Activated T-helper 17 cell treated with anti-CD3 and anti-CD28 coated beads, Interleukin-2, amount 50 U/mL, for 72 hours (primary cell): Measurements from ENCODE around the gene UBE2N. TPM values are rescaled to one million over a fixed set of nuclear protein-coding genes. Genes with fewer than 3 reads are reported as not detected.

Source experiments
- ATAC-seq: fragments of 150-1000 bp; cut with Tn5 transposase; replicated peaks from 2 replicates; pipeline ENCODE4 v1.10.0; 2021; ENCODE audit warnings: mild to moderate bottlenecking, moderate library complexity
- H3K27ac Mint-ChIP-seq: one replicate; pipeline ENCODE4 v1.8.0; 2022; ENCODE audit warnings: mixed read lengths
- H3K27me3 Mint-ChIP-seq: one replicate; pipeline ENCODE4 v1.8.0; 2022; ENCODE audit warnings: mixed read lengths
- H3K36me3 Mint-ChIP-seq: one replicate; pipeline ENCODE4 v1.8.0; 2022; ENCODE audit warnings: low read depth, mild to moderate bottlenecking, mixed read lengths
- H3K4me1 Mint-ChIP-seq: one replicate; pipeline ENCODE4 v1.8.0; 2022; ENCODE audit warnings: mixed read lengths
- H3K4me3 Mint-ChIP-seq: one replicate; pipeline ENCODE4 v1.8.0; 2022; ENCODE audit warnings: mild to moderate bottlenecking, mixed read lengths
- H3K9me3 Mint-ChIP-seq: one replicate; pipeline ENCODE4 v1.8.0; 2022; ENCODE audit warnings: mixed read lengths
- total RNA-seq, 2 donors: library from RNA; stranded (reverse); gene quantifications; one replicate each; pipeline ENCODE4 v1.2.3, GENCODE V29; 2022

Gene UBE2N
- total RNA-seq, 2 donors from 2014 or later: 128 to 252 TPM

GRCh38 chr12:93370947-93371346, 70.8 kb downstream of the UBE2N start:
- Mint-ChIP-seq H3K36me3 (no peaks in the 10 kb centered on the region), H3K27me3 (no peaks in the 10 kb centered on the region), H3K4me1 (no peaks in the 10 kb centered on the region), H3K9me3 (no peaks in the 10 kb centered on the region), H3K4me3 (no peak overlapping the region), H3K27ac (no peak overlapping the region)
- no peak for ATAC-seq

DNA sequence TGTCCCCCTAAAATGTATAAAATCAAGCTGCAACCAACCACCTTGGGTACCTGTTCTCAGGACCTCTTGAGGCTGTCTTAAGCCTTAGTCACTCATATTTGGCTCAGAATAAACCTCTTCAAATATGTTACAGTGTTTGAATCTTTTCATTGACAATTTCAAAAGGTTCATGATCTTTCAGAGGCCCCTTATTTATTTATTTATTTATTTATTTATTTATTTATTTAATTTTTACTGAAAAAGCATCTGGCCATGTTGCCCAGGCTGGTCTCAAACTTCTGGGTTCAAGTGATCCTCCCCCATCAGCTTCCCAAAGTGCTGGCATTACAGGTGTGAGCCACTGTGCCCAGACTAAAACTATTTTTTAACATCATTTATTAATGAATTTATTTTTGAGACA, 72.2 kb downstream of the UBE2N start:
- Mint-ChIP-seq H3K27me3 (no peaks in the 10 kb centered on the region), H3K36me3 (no peaks in the 10 kb centered on the region), H3K4me1 (no peaks in the 10 kb centered on the region)

GRCh38 chr12:93368766-93369165, 73.0 kb downstream of the UBE2N start:
- no peaks in the 10 kb centered on the region for H3K36me3 Mint-ChIP-seq
- H3K27ac Mint-ChIP-seq: no peak overlapping the region
- H3K4me1 Mint-ChIP-seq: peaks cover 4% of the 10 kb centered on the region
- no peak overlapping the region for H3K4me3 Mint-ChIP-seq
- ATAC-seq: no peak
- no peaks in the 10 kb centered on the region for H3K27me3 Mint-ChIP-seq
- no peaks in the 10 kb centered on the region for H3K9me3 Mint-ChIP-seq

More for the DNA sequence above, 72.2 kb downstream of the UBE2N start:
- Mint-ChIP-seq H3K4me3 (no peak overlapping the region), H3K27ac (no peak overlapping the region), H3K9me3 (no peaks in the 10 kb centered on the region)
- ATAC-seq: no peak

DNA sequence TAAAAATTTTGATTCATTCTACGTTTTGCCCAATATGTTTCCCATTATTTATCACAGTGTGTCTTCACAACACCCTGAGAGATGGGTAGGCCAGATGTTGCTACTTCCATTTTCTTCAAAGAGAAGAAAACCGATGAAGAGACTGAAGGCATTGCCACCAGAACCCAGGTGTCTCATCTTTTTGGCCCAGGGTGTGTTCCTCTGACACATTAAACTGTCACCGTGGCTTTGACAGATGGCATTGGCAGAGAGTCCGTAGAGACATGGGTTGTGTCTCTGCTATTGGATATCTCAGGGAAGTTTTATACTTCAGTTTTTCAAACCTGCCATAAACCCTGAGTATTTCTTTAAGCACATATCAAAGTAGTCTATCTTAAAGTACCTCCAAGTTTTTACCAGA, 75.3 kb downstream of the UBE2N start:
- no peak overlapping the region for H3K4me3 Mint-ChIP-seq
- peaks cover 6% of the 10 kb centered on the region for H3K4me1 Mint-ChIP-seq
- H3K27me3 Mint-ChIP-seq: no peaks in the 10 kb centered on the region

DNA sequence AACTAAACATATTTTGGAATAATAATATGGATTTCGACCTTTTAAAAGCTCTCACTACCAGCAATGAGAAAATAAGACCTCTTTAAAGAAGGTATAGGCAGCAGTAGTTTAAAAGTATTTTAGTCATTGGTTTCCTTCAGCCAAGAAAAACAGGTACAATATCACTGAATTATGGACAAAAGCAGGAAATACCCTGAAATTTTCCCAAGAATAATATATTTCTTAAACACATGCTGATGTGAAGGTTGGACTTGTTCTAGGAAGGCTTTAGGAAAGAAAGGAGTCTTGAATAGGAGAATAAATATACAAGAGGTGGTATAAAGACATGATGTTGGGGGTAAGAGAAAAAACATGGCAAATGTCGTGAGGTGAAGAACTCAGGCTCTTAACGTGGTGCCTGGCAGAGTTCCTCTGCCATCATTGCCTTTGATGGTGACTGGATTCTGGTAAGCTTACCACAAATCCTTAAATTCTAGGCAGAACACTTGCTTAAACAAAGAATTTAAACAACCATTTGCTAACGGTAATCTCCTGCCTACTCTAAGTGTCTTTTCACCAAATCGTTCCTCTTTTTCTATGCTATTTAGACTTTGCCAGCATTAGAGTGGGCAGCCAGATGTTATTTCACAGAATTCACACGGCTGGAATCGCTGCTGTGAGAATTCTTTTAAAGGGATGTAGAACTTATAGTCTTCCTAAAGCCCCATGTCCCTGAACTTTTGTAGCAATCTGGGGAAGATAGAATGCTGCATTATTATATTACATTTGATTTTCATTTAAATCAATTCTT, 75.9 kb downstream of the UBE2N start:
- no peaks in the 10 kb centered on the region for H3K36me3 Mint-ChIP-seq
- no peaks in the 10 kb centered on the region for H3K27me3 Mint-ChIP-seq
- no peak for ATAC-seq
- peaks cover 6% of the 10 kb centered on the region for H3K4me1 Mint-ChIP-seq
- H3K4me3 Mint-ChIP-seq: no peak overlapping the region
- no peaks in the 10 kb centered on the region for H3K9me3 Mint-ChIP-seq
- no peak overlapping the region for H3K27ac Mint-ChIP-seq

More for the DNA sequence above, 75.3 kb downstream of the UBE2N start:
- Mint-ChIP-seq H3K36me3 (no peaks in the 10 kb centered on the region), H3K27ac (no peak overlapping the region), H3K9me3 (no peaks in the 10 kb centered on the region)
- ATAC-seq: no peak

DNA sequence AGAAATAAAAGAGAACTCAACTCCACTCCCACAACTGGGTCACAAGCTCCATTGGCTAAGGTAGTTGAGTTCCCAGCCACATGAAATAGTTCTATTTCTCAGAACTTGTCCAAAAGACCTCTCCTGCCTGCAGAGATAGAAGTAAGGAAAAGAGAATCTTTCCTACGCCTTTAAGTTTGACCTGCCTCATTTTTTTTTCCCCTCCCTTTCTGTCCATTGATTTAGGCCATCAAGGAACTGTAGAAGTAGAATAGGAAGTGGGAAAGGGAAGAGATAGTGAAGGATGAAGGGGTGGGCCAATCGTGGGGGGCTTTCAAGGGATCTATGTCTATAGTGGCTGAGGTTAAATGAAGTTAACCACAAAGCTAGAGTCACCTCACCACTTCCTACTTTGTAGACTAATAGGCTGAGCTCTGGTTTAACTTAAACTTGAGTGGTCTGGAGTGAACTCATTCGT, 77.9 kb downstream of the UBE2N start:
- H3K9me3 Mint-ChIP-seq: no peaks in the 10 kb centered on the region
- peaks cover 6% of the 10 kb centered on the region for H3K4me1 Mint-ChIP-seq
- no peak overlapping the region for H3K4me3 Mint-ChIP-seq
- peak; percentile 54 for ATAC-seq
- no peaks in the 10 kb centered on the region for H3K36me3 Mint-ChIP-seq
- H3K27ac Mint-ChIP-seq: peak overlapping the region; percentile 28
- no peaks in the 10 kb centered on the region for H3K27me3 Mint-ChIP-seq

DNA sequence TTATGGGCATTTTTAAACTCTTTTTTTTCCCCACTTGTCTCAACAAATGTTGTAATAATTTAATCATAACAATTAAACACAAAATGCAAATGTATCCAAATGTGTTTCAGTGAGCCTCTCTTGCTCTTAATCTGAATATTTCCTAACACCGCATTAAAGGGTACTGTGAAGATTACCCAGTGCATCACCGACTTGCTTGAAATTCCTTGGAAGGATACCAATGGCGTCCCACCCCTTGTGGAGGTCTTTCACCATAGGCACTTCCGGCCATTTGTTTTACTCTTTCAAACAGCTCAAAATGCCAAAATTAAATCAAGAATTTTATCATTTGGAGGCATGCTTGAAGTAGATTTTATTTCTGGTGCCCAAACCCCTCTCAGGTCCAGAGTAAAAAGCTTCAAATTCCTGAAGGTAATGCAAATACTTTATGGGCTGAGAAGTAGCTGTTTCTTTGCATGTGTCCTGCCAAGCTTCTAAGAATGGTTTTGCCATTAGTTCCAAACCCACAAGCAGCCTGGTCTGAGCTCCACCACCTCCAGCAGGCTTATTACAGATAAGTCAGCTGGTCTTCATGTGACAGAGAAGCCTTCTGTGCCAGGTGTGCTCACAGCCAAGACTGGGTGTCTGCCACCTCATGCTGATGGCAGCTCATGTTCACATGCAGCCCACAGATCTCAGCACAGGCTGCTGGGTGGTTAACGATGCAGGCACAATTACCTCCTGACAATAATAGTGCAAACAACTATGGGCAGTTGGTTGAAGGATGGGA, 80.4 kb downstream of the UBE2N start:
- ATAC-seq: no peak
- Mint-ChIP-seq H3K36me3 (no peaks in the 10 kb centered on the region), H3K27ac (no peak overlapping the region), H3K4me3 (no peak overlapping the region), H3K4me1 (peaks cover 6% of the 10 kb centered on the region), H3K27me3 (no peaks in the 10 kb centered on the region), H3K9me3 (no peaks in the 10 kb centered on the region)

- no peak overlapping the region for H3K4me3 Mint-ChIP-seq
- H3K27me3 Mint-ChIP-seq: no peaks in the 10 kb centered on the region
- ATAC-seq: no peak
- H3K27ac Mint-ChIP-seq: no peak overlapping the region
- no peaks in the 10 kb centered on the region for H3K36me3 Mint-ChIP-seq
- peaks cover 6% of the 10 kb centered on the region for H3K4me1 Mint-ChIP-seq
- no peaks in the 10 kb centered on the region for H3K9me3 Mint-ChIP-seq
These were observed 81.1 kb downstream of the UBE2N start for GRCh38 chr12:93360688-93361087.

- Mint-ChIP-seq H3K9me3 (no peaks in the 10 kb centered on the region), H3K27ac (no peak overlapping the region), H3K36me3 (no peaks in the 10 kb centered on the region), H3K4me3 (no peak overlapping the region), H3K4me1 (peaks cover 3% of the 10 kb centered on the region), H3K27me3 (no peaks in the 10 kb centered on the region)
- no peak for ATAC-seq
These were observed 82.9 kb downstream of the UBE2N start for GRCh38 chr12:93358821-93359220.

DNA sequence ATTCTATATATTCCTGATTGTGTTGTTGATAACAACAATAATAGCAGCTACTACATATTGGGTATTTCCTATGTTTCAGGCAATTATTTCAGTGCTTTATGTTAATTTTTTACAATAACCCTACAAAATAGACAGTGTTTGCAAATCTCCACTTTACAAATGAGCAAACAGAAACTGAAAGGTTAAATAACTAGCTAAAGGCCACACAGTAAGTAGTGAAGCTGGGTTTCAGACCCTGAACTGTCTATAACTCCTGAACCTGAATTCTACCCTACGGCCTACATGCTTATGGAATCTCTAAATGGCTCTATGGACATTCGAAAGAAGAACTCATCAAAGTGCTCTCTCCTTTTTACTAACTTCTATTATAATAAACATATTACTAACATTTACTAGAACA, 83.7 kb downstream of the UBE2N start:
- H3K4me3 Mint-ChIP-seq: no peak overlapping the region
- H3K27ac Mint-ChIP-seq: no peak overlapping the region
- no peaks in the 10 kb centered on the region for H3K36me3 Mint-ChIP-seq
- ATAC-seq: no peak
- no peaks in the 10 kb centered on the region for H3K27me3 Mint-ChIP-seq
- no peaks in the 10 kb centered on the region for H3K4me1 Mint-ChIP-seq
- H3K9me3 Mint-ChIP-seq: no peaks in the 10 kb centered on the region

DNA sequence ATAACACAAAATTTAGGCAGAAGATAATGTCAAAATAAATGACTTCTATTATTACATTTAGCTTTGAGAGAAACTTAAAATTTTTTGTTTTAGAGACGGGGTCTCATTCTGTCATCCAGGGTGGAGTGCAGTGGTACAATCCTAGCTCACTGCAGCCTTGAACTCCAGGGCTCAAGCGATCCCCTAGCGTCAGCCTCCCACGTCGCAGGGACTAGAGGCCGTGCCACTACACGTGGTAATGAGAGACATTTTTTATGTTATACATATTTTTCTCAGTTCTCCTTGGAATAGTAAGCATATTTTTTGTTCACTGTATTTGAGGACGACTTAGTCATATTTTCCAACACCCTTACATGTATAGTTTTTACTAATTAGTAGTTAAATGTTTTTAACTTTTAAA, 85.5 kb downstream of the UBE2N start:
- H3K27me3 Mint-ChIP-seq: no peaks in the 10 kb centered on the region
- H3K9me3 Mint-ChIP-seq: no peaks in the 10 kb centered on the region
- H3K4me1 Mint-ChIP-seq: no peaks in the 10 kb centered on the region
- no peak overlapping the region for H3K27ac Mint-ChIP-seq
- H3K36me3 Mint-ChIP-seq: no peaks in the 10 kb centered on the region
- H3K4me3 Mint-ChIP-seq: no peak overlapping the region
- ATAC-seq: no peak

Other genes with a start within 250 kb of the UBE2N start
- gene NUDT4, start 64.0 kb downstream of the UBE2N start, total RNA-seq: 10 to 100 TPM; 41.2 to 51.6 TPM
- 10 to 100 TPM; 42.2 to 70.0 TPM for gene MRPL42, start 25.6 kb upstream of the UBE2N start, total RNA-seq
- gene SOCS2, start 130.7 kb upstream of the UBE2N start, total RNA-seq: 10 to 100 TPM; 29.4 to 36.6 TPM
- 10 to 100 TPM; 21.4 to 23.0 TPM for gene CRADD, start 235.4 kb upstream of the UBE2N start, total RNA-seq